Naive thymus-derived CD4-positive, alpha-beta T cell (primary cell): ENCODE results near the gene TC2N. TPM values are rescaled to one million over a fixed set of nuclear protein-coding genes. Genes with fewer than 3 reads are reported as not detected.
A peak's percentile ranks its signal among the peaks of the same experiment; 100 is the strongest.
"Not testable (repeated sequence)": the region's sequence is repeated elsewhere in the genome, so short reads cannot be mapped to it uniquely, and the experiment has no call there.

ENCODE experiments used
- ATAC-seq: fragments of 150-1000 bp; cut with Tn5 transposase; 2 replicates; pipeline ENCODE4 v1.10.0; 2021; ENCODE audit warnings: mild to moderate bottlenecking, moderate library complexity
- CTCF ChIA-PET: fragments of 350-600 bp; sonication (Branson Sonifier 250); formaldehyde crosslinking; loops from one replicate; lab custom pipeline; 2021; ENCODE audit warnings: antibody characterized with exemption; lab: Charles Lee
- POLR2A ChIA-PET: fragments of 350-600 bp; sonication (Branson Sonifier 250); formaldehyde crosslinking; loops from one replicate; lab custom pipeline; 2021; ENCODE audit warnings: antibody characterized with exemption, inconsistent platforms; lab: Charles Lee
- DNase-seq, 9 donors: peaks; one replicate each; pipeline versions ENCODE4 v3.0.0 to v3.0.0-alpha.2; 2020 to 2022; ENCODE audit warnings: mixed read lengths in 1 of 9
- H3K27ac ChIP-seq: one replicate; pipeline ENCODE4 v1.7.0; 2013; ENCODE audit warnings: mild to moderate bottlenecking, low read depth, low read length, moderate library complexity
- H3K27me3 ChIP-seq, 2 donors: one replicate each; pipeline ENCODE4 v1.7.0; 2013; ENCODE audit warnings: low read length in 2 of 2, mild to moderate bottlenecking in 2 of 2, moderate library complexity in 2 of 2; ENCODE audit not compliant: control insufficient read depth in 2 of 2, insufficient read depth in 2 of 2
- H3K36me3 ChIP-seq, 3 experiments: 1 replicate in 2 of 3; 2 replicates in 1 of 3; pipeline ENCODE4 v1.7.0; 2013; ENCODE audit warnings: low read length in 3 of 3, mild to moderate bottlenecking in 3 of 3, moderate library complexity in 1 of 3; ENCODE audit not compliant: insufficient read depth in 3 of 3, control insufficient read depth in 2 of 3
- H3K4me1 ChIP-seq, 2 donors: one replicate each; pipeline ENCODE4 v1.7.0; 2013; ENCODE audit warnings: low read length in 2 of 2, mild to moderate bottlenecking in 2 of 2, moderate library complexity in 1 of 2; ENCODE audit not compliant: control insufficient read depth in 2 of 2, insufficient read depth in 2 of 2
- H3K4me3 ChIP-seq: 2 replicates; pipeline ENCODE4 v1.7.0; 2013; ENCODE audit warnings: mild to moderate bottlenecking, low read length
- H3K9me3 ChIP-seq, 3 experiments: 1 replicate in 2 of 3; 2 replicates in 1 of 3; pipeline ENCODE4 v1.7.0; 2013; ENCODE audit warnings: low read length in 3 of 3; ENCODE audit not compliant: control insufficient read depth in 2 of 3
- H3K27ac Mint-ChIP-seq, 9 donors: one replicate each; pipeline ENCODE4 v1.8.0; 2020 to 2022; ENCODE audit warnings: mixed read lengths in 9 of 9, mild to moderate bottlenecking in 8 of 9, moderate library complexity in 5 of 9, inconsistent platforms in 2 of 9
- H3K27me3 Mint-ChIP-seq, 5 donors: one replicate each; pipeline ENCODE4 v1.8.0; 2021 to 2022; ENCODE audit warnings: mixed read lengths in 5 of 5, mild to moderate bottlenecking in 1 of 5
- H3K36me3 Mint-ChIP-seq, 5 donors: one replicate each; pipeline ENCODE4 v1.8.0; 2020 to 2022; ENCODE audit warnings: mixed read lengths in 5 of 5, mild to moderate bottlenecking in 3 of 5, inconsistent platforms in 1 of 5
- H3K4me1 Mint-ChIP-seq, 7 donors: one replicate each; pipeline ENCODE4 v1.8.0; 2020 to 2022; ENCODE audit warnings: mixed read lengths in 7 of 7, mild to moderate bottlenecking in 3 of 7, inconsistent platforms in 1 of 7
- H3K4me3 Mint-ChIP-seq, 10 donors: one replicate each; pipeline ENCODE4 v1.8.0; 2020 to 2022; ENCODE audit warnings: mild to moderate bottlenecking in 10 of 10, mixed read lengths in 10 of 10, moderate library complexity in 6 of 10, inconsistent platforms in 2 of 10
- H3K9me3 Mint-ChIP-seq, 11 donors: one replicate each; pipeline ENCODE4 v1.8.0; 2020 to 2022; ENCODE audit warnings: mixed read lengths in 11 of 11, mild to moderate bottlenecking in 4 of 11, inconsistent platforms in 1 of 11, moderate library complexity in 1 of 11
- intact Hi-C, 2 donors: fragments of 100-400 bp; cut with micrococcal nuclease; formaldehyde crosslinking; loops; one replicate each; pipeline ENCODE4 v1.15.1; 2023
- polyA plus RNA-seq, 2 donors: library from polyadenylated mRNA; unstranded; fragments of 300-500 nt; fragmentation: Illumina TruSeq; gene quantifications; one replicate each; pipeline ENCODE4 v1.2.3, GENCODE V29; 2021
- total RNA-seq, 6 experiments: library from RNA in 5 of 6; stranded (reverse) in 5 of 6; gene quantifications; 1 replicate in 5 of 6; 2 replicates in 1 of 6; pipeline ENCODE4 v1.2.3 and lab custom pipeline; 2021 to 2026

Gene TC2N
- total and polyA plus RNA-seq, 7 experiments from 2014 or later = 158 to 301 (median 193) TPM

- Histone ChIP-seq H3K4me1 (peaks cover 59 to 79% of the 10 kb centered on the region in 2 donors), H3K27me3 (no peaks in the 10 kb centered on the region), H3K4me3 (peak overlapping the region; percentile 10), H3K36me3 (no peaks in the 10 kb centered on the region), H3K27ac (peak overlapping the region; percentile 35), H3K9me3 (no peaks in the 10 kb centered on the region)
- peaks cover 0 to 9% (median 0%) of the 10 kb centered on the region in 5 donors for H3K36me3 Mint-ChIP-seq
- H3K4me1 Mint-ChIP-seq = peaks cover 75 to 100% (median 95%) of the 10 kb centered on the region in 7 donors
- peak overlapping the region in 7 of 10 donors; percentile 13 to 91 (median 63) for H3K4me3 Mint-ChIP-seq
- H3K27ac Mint-ChIP-seq = peak overlapping the region; percentile 95 to 100 (median 99)
- H3K9me3 Mint-ChIP-seq = peaks cover 0 to 2% (median 0%) of the 10 kb centered on the region in 11 donors
- no peaks in the 10 kb centered on the region for H3K27me3 Mint-ChIP-seq
- POLR2A ChIA-PET = interaction anchor here (0.9 to 7.5 kb wide), 9 partner anchors 8 to 44 kb away, joined by 3 to 245 read pairs (median 15); partner anchors contain the start of gene TC2N
- DNase-seq (no peak), ATAC-seq (no peak)
- intact Hi-C loops = loop anchor here in 1 of 2 donors (10.0 kb wide), 2 partner anchors 551 to 779 kb away; no protein-coding TSS in a partner anchor
- CTCF ChIA-PET = interaction anchor here (0.6 to 1.0 kb wide), 3 partner anchors 9 to 1841 kb away, joined by 3 to 5 read pairs (median 3); no protein-coding TSS in a partner anchor
Observed at GRCh38 chr14:91875525-91876286, 8.4 kb upstream of the TC2N start.

DNA sequence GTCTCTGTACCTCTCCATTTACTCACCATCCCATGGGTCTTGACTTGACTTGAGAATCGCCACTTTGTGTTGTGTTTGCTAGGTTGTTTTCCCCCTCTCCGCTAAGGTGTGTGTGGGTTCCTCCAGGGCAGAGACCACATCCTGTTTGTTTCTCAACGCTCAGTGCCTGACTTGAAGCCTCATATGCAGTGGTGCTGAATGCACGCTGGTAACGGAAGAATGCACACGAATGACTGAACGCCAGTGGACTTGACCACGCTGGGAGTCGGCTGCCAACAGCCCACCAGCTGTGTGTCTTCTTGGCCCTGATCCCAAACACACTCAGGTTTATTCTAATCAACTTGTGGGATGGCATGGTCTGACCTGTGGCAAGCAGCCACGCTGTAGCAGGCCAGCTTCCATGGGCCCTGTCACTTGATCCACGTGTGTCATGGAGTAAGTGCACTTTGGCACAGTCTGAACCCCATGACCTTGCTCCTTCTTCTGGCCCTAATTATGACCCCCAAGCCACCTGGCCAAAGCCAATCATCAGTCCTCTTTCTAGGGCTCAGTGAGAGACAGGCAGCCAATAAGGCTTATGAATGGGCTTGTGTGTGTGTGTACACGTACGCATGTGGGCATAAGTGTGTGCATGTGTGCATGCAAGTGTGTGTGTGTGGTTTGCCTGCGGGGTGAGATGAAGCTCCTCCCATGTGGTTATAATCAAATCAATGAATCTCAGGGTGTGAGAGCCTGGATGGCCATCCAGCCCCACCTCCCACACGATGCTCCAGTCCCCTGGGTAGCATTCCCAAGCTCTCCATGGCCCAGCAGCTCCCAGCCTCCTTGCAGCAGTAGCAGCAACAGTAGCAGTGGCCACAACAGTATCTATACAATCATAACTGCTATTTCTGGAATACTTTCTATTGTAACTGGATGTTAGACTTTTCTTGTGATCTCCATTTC, 6.4 kb upstream of the TC2N start:
- Mint-ChIP-seq H3K9me3 (peaks cover 0 to 2% (median 0%) of the 10 kb centered on the region in 11 donors), H3K4me1 (peaks cover 78 to 100% (median 95%) of the 10 kb centered on the region in 7 donors), H3K36me3 (peaks cover 0 to 8% (median 0%) of the 10 kb centered on the region in 5 donors), H3K4me3 (peak overlapping the region; percentile 84 to 96 (median 90)), H3K27me3 (no peaks in the 10 kb centered on the region), H3K27ac (peak overlapping the region; percentile 95 to 100 (median 99))
- Histone ChIP-seq H3K9me3 (no peaks in the 10 kb centered on the region), H3K4me1 (peaks cover 63 to 84% of the 10 kb centered on the region in 2 donors), H3K4me3 (peak overlapping the region; percentile 56), H3K27me3 (no peaks in the 10 kb centered on the region), H3K36me3 (no peaks in the 10 kb centered on the region), H3K27ac (peak overlapping the region; percentile 91)
- intact Hi-C loops = loop anchor here (1.0 to 10.0 kb wide), 12 partner anchors 8 to 1491 kb away; partner anchors contain the start of genes ATXN3 (in 1 of the 2) and PPP4R3A (in 1 of the 2)
- CTCF ChIA-PET = interaction anchor here (0.6 to 1.9 kb wide), 11 partner anchors 9 to 398 kb away, joined by 3 to 9 read pairs (median 3); no protein-coding TSS in a partner anchor
- DNase-seq (peak; percentile 37 to 93 (median 89)), ATAC-seq (peak; percentile 83)
- POLR2A ChIA-PET = interaction anchor here (1.1 to 7.5 kb wide), 16 partner anchors 7 to 556 kb away, joined by 3 to 245 read pairs (median 8); partner anchors contain the start of genes PPP4R3A and TRIP11

- peaks cover 76 to 100% (median 96%) of the 10 kb centered on the region in 7 donors for H3K4me1 Mint-ChIP-seq
- H3K36me3 Mint-ChIP-seq = peaks cover 0 to 5% (median 0%) of the 10 kb centered on the region in 5 donors
- CTCF ChIA-PET = interaction anchor here (0.6 to 1.9 kb wide), 10 partner anchors 9 to 39 kb away, joined by 3 to 9 read pairs (median 4); no protein-coding TSS in a partner anchor
- H3K36me3 ChIP-seq = no peaks in the 10 kb centered on the region
- H3K4me3 Mint-ChIP-seq = peak overlapping the region; percentile 84 to 96 (median 90)
- intact Hi-C loops = loop anchor here (1.0 to 10.0 kb wide), 13 partner anchors 7 to 1490 kb away; partner anchors contain the start of genes ATXN3 (in 1 of the 2) and PPP4R3A (in 1 of the 2)
- H3K27ac ChIP-seq = peak overlapping the region; percentile 91
- DNase-seq (peak in 8 of 9 donors; percentile 32 to 84 (median 78)), ATAC-seq (peak; percentile 59)
- H3K4me1 ChIP-seq = peaks cover 72 to 92% of the 10 kb centered on the region in 2 donors
- peak overlapping the region; percentile 95 to 100 (median 99) for H3K27ac Mint-ChIP-seq
- H3K4me3 ChIP-seq = peak overlapping the region; percentile 56
- POLR2A ChIA-PET = interaction anchor here (0.6 to 7.5 kb wide), 20 partner anchors 11 to 543 kb away, joined by 3 to 245 read pairs (median 5); partner anchors contain the start of genes PPP4R3A and TRIP11
- H3K27me3 ChIP-seq = no peaks in the 10 kb centered on the region
- no peaks in the 10 kb centered on the region for H3K9me3 Mint-ChIP-seq
- H3K27me3 Mint-ChIP-seq = no peaks in the 10 kb centered on the region
- no peaks in the 10 kb centered on the region for H3K9me3 ChIP-seq
Observed at GRCh38 chr14:91872517-91873470, 5.5 kb upstream of the TC2N start.

- peaks cover 77 to 89% of the 10 kb centered on the region in 2 donors for H3K4me1 ChIP-seq
- Mint-ChIP-seq H3K27me3 (no peaks in the 10 kb centered on the region), H3K4me3 (peak overlapping the region; percentile 84 to 96 (median 90)), H3K4me1 (peaks cover 77 to 99% (median 95%) of the 10 kb centered on the region in 7 donors), H3K36me3 (peaks cover 0 to 11% (median 0%) of the 10 kb centered on the region in 5 donors), H3K9me3 (no peaks in the 10 kb centered on the region), H3K27ac (peak overlapping the region; percentile 95 to 100 (median 99))
- ChIA-PET CTCF (interaction anchor here (0.6 to 1.9 kb wide), 9 partner anchors 8 to 39 kb away, joined by 3 to 9 read pairs (median 4); no protein-coding TSS in a partner anchor), POLR2A (interaction anchor here (0.6 to 7.5 kb wide), 20 partner anchors 11 to 542 kb away, joined by 3 to 245 read pairs (median 5); partner anchors contain the start of genes PPP4R3A and TRIP11)
- H3K4me3 ChIP-seq = peak overlapping the region; percentile 56
- no peaks in the 10 kb centered on the region for H3K27me3 ChIP-seq
- DNase-seq (peak in 1 of 9 donors; percentile 56), ATAC-seq (no peak)
- H3K9me3 ChIP-seq = no peaks in the 10 kb centered on the region
- peak overlapping the region; percentile 91 for H3K27ac ChIP-seq
- H3K36me3 ChIP-seq = no peaks in the 10 kb centered on the region
- intact Hi-C loops = loop anchor here (1.0 to 10.0 kb wide), 9 partner anchors 13 to 1490 kb away; partner anchors contain the start of genes ATXN3 (in 1 of the 2) and PPP4R3A (in 1 of the 2)
Observed at GRCh38 chr14:91872011-91872501, 4.7 kb upstream of the TC2N start.

GRCh38 chr14:91871401-91871800, 4.1 kb upstream of the TC2N start:
- peak overlapping the region; percentile 95 to 100 (median 99) for H3K27ac Mint-ChIP-seq
- H3K36me3 ChIP-seq, H3K27me3 Mint-ChIP-seq, H3K9me3 ChIP-seq, H3K27me3 ChIP-seq, ATAC-seq, H3K9me3 Mint-ChIP-seq, DNase-seq: not testable (repeated sequence)
- Histone ChIP-seq H3K27ac (peak overlapping the region; percentile 91), H3K4me3 (peak overlapping the region; percentile 56), H3K4me1 (peaks cover 77 to 85% of the 10 kb centered on the region in 2 donors)
- peak overlapping the region; percentile 84 to 96 (median 90) for H3K4me3 Mint-ChIP-seq
- CTCF ChIA-PET = interaction anchor here (0.6 to 1.9 kb wide), 2 partner anchors 18 to 866 kb away, joined by 3 to 9 read pairs; no protein-coding TSS in a partner anchor
- H3K36me3 Mint-ChIP-seq = peaks cover 0 to 14% (median under 1%) of the 10 kb centered on the region in 5 donors
- H3K4me1 Mint-ChIP-seq = peaks cover 73 to 94% (median 90%) of the 10 kb centered on the region in 7 donors
- POLR2A ChIA-PET = interaction anchor here (0.7 to 7.5 kb wide), 14 partner anchors 9 to 169 kb away, joined by 3 to 245 read pairs (median 8); partner anchors contain the start of gene TRIP11
- intact Hi-C loops = loop anchor here in 1 of 2 donors (5.0 to 10.0 kb wide), 4 partner anchors 547 to 1489 kb away; no protein-coding TSS in a partner anchor
